IMR-90 (cell line): Measurements from ENCODE around the gene MROH2A. TPM values are rescaled to one million over a fixed set of nuclear protein-coding genes. Genes with fewer than 3 reads are reported as not detected.
A peak's percentile ranks its signal among the peaks of the same experiment; 100 is the strongest.

Experiments
- ATAC-seq: fragments of 200-7000 bp; cut with Tn5 transposase; 2 replicates; pipeline ENCODE4 v1.9.1; 2020; ENCODE audit warnings: low read depth, mild to moderate bottlenecking, moderate library complexity
- BruUV-seq: library from RNA; stranded (reverse); fragments of 400-500 nt; replicated peaks from 2 replicates; lab custom pipeline; 2021; lab: Mats Ljungman, UMichigan
- CTCF ChIA-PET: fragments of 300-600 bp; formaldehyde crosslinking; extraction: SDS; loops from one replicate; lab custom pipeline; 2021; ENCODE audit warnings: antibody characterized with exemption; lab: Yijun Ruan, JAX
- POLR2A ChIA-PET: fragments of 300-600 bp; sonication (Branson Sonifier 250); formaldehyde crosslinking; loops from one replicate; lab custom pipeline; 2022; ENCODE audit warnings: antibody characterized with exemption; ENCODE audit not compliant: unreplicated experiment; lab: Charles Lee
- DNase-seq: peaks from one replicate; pipeline ENCODE4 v3.0.0; 2013
- H2AFZ ChIP-seq: replicated peaks from 2 replicates; pipeline ENCODE3; 2013; ENCODE audit warnings: low read length, mild to moderate bottlenecking; ENCODE audit not compliant: poor library complexity
- H2AK5ac ChIP-seq: 2 replicates; pipeline ENCODE4 v1.6.1; 2013; ENCODE audit warnings: low read depth, low read length, inconsistent platforms
- H2AK9ac ChIP-seq: replicated peaks from 2 replicates; pipeline ENCODE3; 2013; ENCODE audit warnings: mild to moderate bottlenecking, low read depth, low read length, moderate library complexity; ENCODE audit not compliant: poor library complexity
- H2BK120ac ChIP-seq: 2 replicates; pipeline ENCODE4 v1.6.1; 2013; ENCODE audit warnings: low read depth, low read length, inconsistent platforms
- H2BK15ac ChIP-seq: 3 replicates; pipeline ENCODE4 v1.6.1; 2013; ENCODE audit warnings: low read depth, low read length, inconsistent platforms
- H2BK20ac ChIP-seq: 2 replicates; pipeline ENCODE4 v1.6.1; 2013; ENCODE audit warnings: low read depth, mild to moderate bottlenecking, inconsistent platforms, low read length, moderate library complexity
- H2BK5ac ChIP-seq: 2 replicates; pipeline ENCODE4 v1.6.1; 2013; ENCODE audit warnings: mild to moderate bottlenecking, low read depth, low read length, inconsistent platforms; ENCODE audit not compliant: poor library complexity, severe bottlenecking
- H3K14ac ChIP-seq: replicated peaks from 2 replicates; pipeline ENCODE4 v1.6.1; 2013; ENCODE audit warnings: low read depth, low read length, inconsistent platforms
- H3K18ac ChIP-seq: 2 replicates; pipeline ENCODE4 v1.6.1; 2013; ENCODE audit warnings: low read depth, low read length, control low read depth
- H3K23ac ChIP-seq: 2 replicates; pipeline ENCODE4 v1.6.1; 2013; ENCODE audit warnings: low read depth, low read length, inconsistent platforms
- H3K27ac ChIP-seq: 2 replicates; pipeline ENCODE4 v1.5.1; 2013; ENCODE audit warnings: mild to moderate bottlenecking, control low read depth, low read length; ENCODE audit not compliant: insufficient read depth
- H3K27me3 ChIP-seq: 2 replicates; pipeline ENCODE4 v1.6.1; 2013; ENCODE audit warnings: low read length; ENCODE audit not compliant: control insufficient read depth, insufficient read depth
- H3K36me3 ChIP-seq: 2 replicates; pipeline ENCODE4 v1.6.1; 2013; ENCODE audit warnings: low read length, mixed read lengths; ENCODE audit not compliant: control insufficient read depth, insufficient read depth
- H3K4ac ChIP-seq: 2 replicates; pipeline ENCODE4 v1.6.1; 2013; ENCODE audit warnings: low read depth, low read length, inconsistent platforms
- H3K4me1 ChIP-seq: 2 replicates; pipeline ENCODE4 v1.6.1; 2013; ENCODE audit warnings: low read length, mixed read lengths; ENCODE audit not compliant: control insufficient read depth, insufficient read depth
- H3K4me2 ChIP-seq: 2 replicates; pipeline ENCODE4 v1.6.1; 2013; ENCODE audit warnings: low read depth, mild to moderate bottlenecking, control low read depth, low read length, moderate library complexity
- H3K4me3 ChIP-seq: 2 replicates; pipeline ENCODE4 v1.5.1; 2013; ENCODE audit warnings: low read depth, mild to moderate bottlenecking, control low read depth, low read length, moderate library complexity; ENCODE audit not compliant: insufficient read depth
- H3K56ac ChIP-seq: 2 replicates; pipeline ENCODE4 v1.6.1; 2013; ENCODE audit warnings: low read length, inconsistent platforms; ENCODE audit not compliant: insufficient read depth; ENCODE audit errors: extremely low read depth
- H3K79me1 ChIP-seq, 2 experiments: 2 replicates each; pipeline ENCODE4 v1.6.1; 2013; ENCODE audit warnings: low read length in 2 of 2, inconsistent platforms in 1 of 2, low read depth in 1 of 2
- H3K9ac ChIP-seq: 2 replicates; pipeline ENCODE4 v1.6.1; 2013; ENCODE audit warnings: low read depth, low read length, control low read depth
- H3K9me1 ChIP-seq: 2 replicates; pipeline ENCODE4 v1.6.1; 2013; ENCODE audit warnings: low read length, inconsistent platforms; ENCODE audit not compliant: insufficient read depth
- H3K9me3 ChIP-seq: 2 replicates; pipeline ENCODE4 v1.6.1; 2013; ENCODE audit warnings: low read length; ENCODE audit not compliant: control insufficient read depth, insufficient read depth
- H4K20me1 ChIP-seq: 2 replicates; pipeline ENCODE4 v1.6.1; 2013; ENCODE audit warnings: low read length, inconsistent platforms; ENCODE audit not compliant: insufficient read depth
- H4K5ac ChIP-seq: 2 replicates; pipeline ENCODE4 v1.6.1; 2013; ENCODE audit warnings: mild to moderate bottlenecking, low read depth, low read length, control low read depth
- H4K8ac ChIP-seq, 2 experiments: 2 replicates each; pipeline ENCODE4 v1.6.1; 2013; ENCODE audit warnings: low read depth in 2 of 2, low read length in 2 of 2, control low read depth in 1 of 2, inconsistent platforms in 1 of 2
- H4K91ac ChIP-seq: 2 replicates; pipeline ENCODE4 v1.6.1; 2013; ENCODE audit warnings: low read depth, low read length, inconsistent platforms; ENCODE audit not compliant: insufficient read depth
- BHLHE40 ChIP-seq: fragments of 150-350 bp; IDR thresholded peaks from 2 replicates; pipeline ENCODE4 v1.6.1; 2016; ENCODE audit warnings: mild to moderate bottlenecking, low read depth, low read length
- CEBPB ChIP-seq: IDR thresholded peaks from 2 replicates; pipeline ENCODE4 v1.6.1; 2012; ENCODE audit warnings: low read depth, low read length, improper control_type of control experiment
- CHD1 ChIP-seq: IDR thresholded peaks from 2 replicates; pipeline ENCODE4 v1.6.1; 2012; ENCODE audit warnings: low read depth, low read length, improper control_type of control experiment
- CTCF ChIP-seq: conservative IDR thresholded peaks from 2 replicates; pipeline ENCODE4 v1.5.1; 2012; ENCODE audit warnings: mild to moderate bottlenecking, low read depth, low read length, improper control_type of control experiment
- ELK1 ChIP-seq: fragments of 150-350 bp; IDR thresholded peaks from 2 replicates; pipeline ENCODE4 v1.6.1; 2016; ENCODE audit warnings: low read depth, mild to moderate bottlenecking, low read length, moderate library complexity, borderline replicate concordance
- FOS ChIP-seq: fragments of 150-350 bp; IDR thresholded peaks from 2 replicates; pipeline ENCODE4 v1.6.1; 2016; ENCODE audit warnings: low read depth, low read length
- MAFK ChIP-seq: IDR thresholded peaks from 2 replicates; pipeline ENCODE4 v1.6.1; 2012; ENCODE audit warnings: low read depth, low read length, improper control_type of control experiment
- MAZ ChIP-seq: IDR thresholded peaks from 2 replicates; pipeline ENCODE4 v1.6.1; 2012; ENCODE audit warnings: low read depth, mild to moderate bottlenecking, low read length, improper control_type of control experiment, moderate library complexity, borderline replicate concordance
- MXI1 ChIP-seq: IDR thresholded peaks from 2 replicates; pipeline ENCODE4 v1.6.1; 2012; ENCODE audit warnings: low read depth, mild to moderate bottlenecking, low read length, moderate library complexity, borderline replicate concordance
- NFE2L2 ChIP-seq: fragments of 150-350 bp; IDR thresholded peaks from 2 replicates; pipeline ENCODE4 v1.6.1; 2016; ENCODE audit warnings: low read depth, mild to moderate bottlenecking, low read length
- POLR2A ChIP-seq: IDR thresholded peaks from 2 replicates; pipeline ENCODE4 v1.6.1; 2012; ENCODE audit warnings: mild to moderate bottlenecking, low read depth, low read length
- RAD21 ChIP-seq: IDR thresholded peaks from 2 replicates; pipeline ENCODE4 v1.6.1; 2012; ENCODE audit warnings: low read length, improper control_type of control experiment
- RCOR1 ChIP-seq: IDR thresholded peaks from 2 replicates; pipeline ENCODE4 v1.6.1; 2012; ENCODE audit warnings: mild to moderate bottlenecking, low read length, improper control_type of control experiment; ENCODE audit not compliant: insufficient replicate concordance
- RFX5 ChIP-seq: IDR thresholded peaks from 2 replicates; pipeline ENCODE4 v1.8.0; 2012; ENCODE audit warnings: low read depth, mild to moderate bottlenecking, low read length, moderate library complexity
- SMC3 ChIP-seq: fragments of 150-350 bp; IDR thresholded peaks from 2 replicates; pipeline ENCODE4 v1.6.1; 2016; ENCODE audit warnings: low read depth, mild to moderate bottlenecking, antibody characterized with exemption, low read length, moderate library complexity
- USF2 ChIP-seq: fragments of 150-350 bp; IDR thresholded peaks from 2 replicates; pipeline ENCODE4 v1.6.1; 2017; ENCODE audit warnings: mild to moderate bottlenecking, antibody characterized with exemption, low read length, low read depth
- WGBS, 2 experiments: methylation state at CpG; one replicate each; pipeline versions ENCODE4 v1.1.5 to v1.1.7; 2013; ENCODE audit warnings: missing lambda C conversion rate in 2 of 2; ENCODE audit not compliant: insufficient read length in 1 of 2; ENCODE audit errors: extremely low coverage in 2 of 2; 5-methylcytosine and 5-hydroxymethylcytosine counted together
- dilution Hi-C: fragments of 300-500 bp; cut with HindIII; formaldehyde crosslinking; loops from one replicate; pipeline ENCODE4 v1.14.3; 2018; ENCODE audit warnings: low sequenced_read_pairs; ENCODE audit not compliant: unreplicated experiment
- in situ Hi-C: fragments of 300-500 bp; cut with MboI; formaldehyde crosslinking; loops from 3 replicates; pipeline ENCODE4 v1.14.3; 2019; ENCODE audit warnings: low sequenced_read_pairs, inconsistent platforms, mixed read lengths
- intact Hi-C: fragments of 100-400 bp; cut with micrococcal nuclease; formaldehyde crosslinking; loops from 2 replicates; pipeline ENCODE4 v1.10.0; 2022
- polyA plus RNA-seq, 3 experiments: library from polyadenylated mRNA; depleted of rRNA; stranded (reverse); fragments of >200 nt; gene quantifications; 2 replicates each; pipeline ENCODE4 v1.2.3, GENCODE V29; 2012; ENCODE audit warnings: low replicate concordance in 1 of 3
- total RNA-seq: library from RNA; depleted of rRNA; stranded (reverse); fragments of >200 nt; gene quantifications from 2 replicates; pipeline ENCODE4 v1.2.3, GENCODE V29; 2012

MROH2A gene
- total and polyA plus RNA-seq, 2 of the 4 experiments (the other 2 are of a cell fraction), result not detected

- Histone ChIP-seq H4K8ac (peak overlapping the region in 1 of 2 experiments; percentile 64; a peak in 2 of 4 replicates), H3K36me3 (no peaks in the 10 kb centered on the region; the same call in 1 of the 2 replicates), H2BK15ac (no peak overlapping the region), H2BK5ac (peak overlapping the region; percentile 1), H2AK5ac (no peak overlapping the region), H3K9ac (no peak overlapping the region), H3K4ac (0 out of 2 replicates have a peak overlapping the region, but pooled peaks have one; percentile 11), H2AK9ac (no peak overlapping the region), H2BK120ac (peak overlapping the region; percentile 34; the same call in 1 of the 2 replicates), H4K91ac (no peak overlapping the region; the same call in 1 of the 2 replicates), H3K56ac (no peak overlapping the region), H3K18ac (no peak overlapping the region; the same call in 1 of the 2 replicates), H3K4me1 (peaks cover 3% of the 10 kb centered on the region), H2BK20ac (no peak overlapping the region), H3K79me1 (peaks cover 20 to 42% of the 10 kb centered on the region in 2 experiments), H3K4me3 (no peak overlapping the region), H3K27me3 (no peaks in the 10 kb centered on the region), H4K5ac (peak overlapping the region; percentile 83), H3K9me3 (no peaks in the 10 kb centered on the region), H3K27ac (peak overlapping the region; percentile 38; the same call in 1 of the 2 replicates), H3K4me2 (no peak overlapping the region), H4K20me1 (peaks cover 3% of the 10 kb centered on the region; the same call in 1 of the 2 replicates), H3K23ac (peak overlapping the region; percentile 24; the same call in 1 of the 2 replicates), H2AFZ (peak overlapping the region; percentile 73), H3K9me1 (peaks cover 2% of the 10 kb centered on the region), H3K14ac (no peak overlapping the region; the same call in 1 of the 2 replicates)
- ChIA-PET CTCF (interaction anchor here (1.7 kb wide), 1 partner anchor 385 kb away, joined by 4 read pairs; no protein-coding TSS in a partner anchor), POLR2A (no interaction called here)
- DNase-seq (no peak), ATAC-seq (no peak)
- 40% methylated on average over 2 of the region's 10 CpGs; no CpG with 5 or more reads in 1 of the 2 experiments for WGBS, 2 experiments
- TF ChIP-seq NFE2L2 (no peak), RCOR1 (no peak), CEBPB (no peak), MXI1 (no peak), MAZ (no peak), CHD1 (no peak), SMC3 (no peak), FOS (no peak), RAD21 (no peak), CTCF (no peak), BHLHE40 (no peak), RFX5 (no peak), MAFK (no peak), POLR2A (no peak), ELK1 (no peak), USF2 (no peak)
- intact Hi-C loops, result no loop called here
- no TSS peak for BruUV-seq
- dilution Hi-C loops, result no loop called here
- in situ Hi-C loops, result loop anchor here (25.0 kb wide), 1 partner anchor 371 kb away; no protein-coding TSS in a partner anchor
Measured at GRCh38 chr2:233833345-233833744, 55.2 kb downstream of the MROH2A start.
